LNCaP clone FGC (cell line): ENCODE results near the gene CLNK.
"Not testable (repeated sequence)": the region's sequence is repeated elsewhere in the genome, so short reads cannot be mapped to it uniquely, and the experiment has no call there.

Source experiments
- DNase-seq: peaks from one replicate; pipeline ENCODE4 v3.0.0-alpha.2; 2011; ENCODE audit warnings: low read depth
- H3K4me3 ChIP-seq: 2 replicates; pipeline ENCODE4 v1.5.1; 2011; ENCODE audit warnings: mild to moderate bottlenecking, low read depth, low read length, control low read depth
- CTCF ChIP-seq: IDR thresholded peaks from 2 replicates; pipeline ENCODE4 v1.5.1; 2012; ENCODE audit warnings: mild to moderate bottlenecking; ENCODE audit not compliant: control insufficient read depth, insufficient read depth; ENCODE audit errors: extremely low read depth

The CLNK gene

GRCh38 chr4:10622728-10623127 lies 61.8 kb downstream of the CLNK start:
- no peak for DNase-seq
- no peak overlapping the region for H3K4me3 ChIP-seq
- peak; percentile 17; the same call in 1 of the 2 replicates for TF ChIP-seq CTCF

- DNase-seq: no peak
- TF ChIP-seq CTCF: no peak
- H3K4me3 ChIP-seq: no peak overlapping the region
Measured at GRCh38 chr4:10620935-10621488, 63.6 kb downstream of the CLNK start.

GRCh38 chr4:10619855-10620254 lies 64.7 kb downstream of the CLNK start:
- no peak overlapping the region for H3K4me3 ChIP-seq
- TF ChIP-seq CTCF: no peak
- DNase-seq: no peak

GRCh38 chr4:10619220-10619619 lies 65.3 kb downstream of the CLNK start:
- H3K4me3 ChIP-seq: no peak overlapping the region
- peak; percentile 28 for DNase-seq
- TF ChIP-seq CTCF: peak; percentile 39

- H3K4me3 ChIP-seq, DNase-seq: not testable (repeated sequence)
Measured at GRCh38 chr4:10614926-10615325, 69.6 kb downstream of the CLNK start.

GRCh38 chr4:10613926-10614478 lies 70.6 kb downstream of the CLNK start:
- no peak overlapping the region for H3K4me3 ChIP-seq
- no peak for DNase-seq
- no peak for TF ChIP-seq CTCF

- H3K4me3 ChIP-seq: no peak overlapping the region
- no peak for TF ChIP-seq CTCF
Measured at GRCh38 chr4:10612476-10612875, 72.1 kb downstream of the CLNK start.

GRCh38 chr4:10611673-10612072 lies 72.9 kb downstream of the CLNK start:
- no peak overlapping the region for H3K4me3 ChIP-seq
- no peak for DNase-seq
- TF ChIP-seq CTCF: no peak

More at GRCh38 chr4:10612476-10612875, 72.1 kb downstream of the CLNK start:
- no peak for DNase-seq
